OCI-M1 (cell line): Measurements from ENCODE around the gene ZMIZ1.
A peak's percentile ranks its signal among the peaks of the same experiment; 100 is the strongest.

Experiments used
- DNase-seq: peaks from one replicate; lab custom pipeline; 2025; lab: John Stamatoyannopoulos, UW

ZMIZ1 gene

GRCh38 chr10:79356104-79356503 is 287.3 kb downstream of the ZMIZ1 start:
- DNase-seq = peak; percentile 64

- no peak for DNase-seq
Observed at GRCh38 chr10:79357180-79357579, 288.4 kb downstream of the ZMIZ1 start.

- DNase-seq = no peak
Observed at GRCh38 chr10:79358811-79359210, 290.0 kb downstream of the ZMIZ1 start.

GRCh38 chr10:79359816-79360498 is 291.2 kb downstream of the ZMIZ1 start:
- DNase-seq = no peak

- DNase-seq = no peak
Observed at GRCh38 chr10:79360499-79361342, 292.0 kb downstream of the ZMIZ1 start.

GRCh38 chr10:79361726-79362397 is 293.1 kb downstream of the ZMIZ1 start:
- peak; percentile 17 for DNase-seq
